Fibroblast of lung (primary cell): ENCODE measurements around the gene CCDC149. TPM values are rescaled to one million over a fixed set of nuclear protein-coding genes. Genes with fewer than 3 reads are reported as not detected.

Source experiments
- DNase-seq, 2 donors: peaks; one replicate each; pipeline versions ENCODE4 v3.0.0 to v3.0.0-alpha.2; 2010; ENCODE audit warnings: low read depth in 2 of 2
- H2AFZ ChIP-seq: 2 replicates; pipeline ENCODE4 v1.5.1; 2012; ENCODE audit warnings: low read length, control low read depth, inconsistent platforms
- H3K27ac ChIP-seq: 2 replicates; pipeline ENCODE4 v1.5.1; 2011; ENCODE audit warnings: low read length, control low read depth; ENCODE audit not compliant: insufficient read depth
- H3K27me3 ChIP-seq: 2 replicates; pipeline ENCODE4 v1.5.1; 2011; ENCODE audit warnings: mild to moderate bottlenecking, low read length; ENCODE audit not compliant: control insufficient read depth, insufficient read depth
- H3K36me3 ChIP-seq: 2 replicates; pipeline ENCODE4 v1.5.1; 2011; ENCODE audit warnings: low read length; ENCODE audit not compliant: control insufficient read depth, insufficient read depth
- H3K4me1 ChIP-seq: 2 replicates; pipeline ENCODE4 v1.5.1; 2011; ENCODE audit warnings: low read length; ENCODE audit not compliant: control insufficient read depth, insufficient read depth; ENCODE audit errors: extremely low read depth
- H3K4me2 ChIP-seq: 2 replicates; pipeline ENCODE4 v1.5.1; 2011; ENCODE audit warnings: low read length, control low read depth; ENCODE audit not compliant: insufficient read depth; ENCODE audit errors: extremely low read depth
- H3K4me3 ChIP-seq, 4 experiments: fragments of 200-600 bp in 1 of 4; sonication (generic) in 1 of 4; replicated peaks in 1 of 4; 2 replicates each; pipeline ENCODE4 v1.5.1; 2011 to 2016; ENCODE audit warnings: low read length in 4 of 4, low read depth in 3 of 4, mild to moderate bottlenecking in 3 of 4, control low read depth in 2 of 4, inconsistent platforms in 1 of 4, mixed read lengths in 1 of 4; ENCODE audit not compliant: insufficient read depth in 1 of 4; ENCODE audit errors: control extremely low read depth in 1 of 4
- H3K79me2 ChIP-seq: 2 replicates; pipeline ENCODE4 v1.5.1; 2012; ENCODE audit warnings: mild to moderate bottlenecking, low read length, inconsistent platforms; ENCODE audit not compliant: control insufficient read depth, insufficient read depth
- H3K9ac ChIP-seq: 2 replicates; pipeline ENCODE4 v1.5.1; 2011; ENCODE audit warnings: mild to moderate bottlenecking, low read length, control low read depth; ENCODE audit not compliant: insufficient read depth
- H3K9me3 ChIP-seq: 2 replicates; pipeline ENCODE4 v1.5.1; 2012; ENCODE audit warnings: low read depth, low read length; ENCODE audit not compliant: control insufficient read depth, insufficient read depth
- H4K20me1 ChIP-seq: 2 replicates; pipeline ENCODE4 v1.5.1; 2011; ENCODE audit warnings: low read length; ENCODE audit not compliant: control insufficient read depth, insufficient read depth; ENCODE audit errors: extremely low read depth
- EZH2 ChIP-seq: IDR thresholded peaks from 2 replicates; pipeline ENCODE4 v1.5.1; 2012; ENCODE audit warnings: low read length, control low read depth, mild to moderate bottlenecking; ENCODE audit errors: missing control alignments
- polyA plus RNA-seq, 2 donors: library from polyadenylated mRNA; depleted of rRNA in 1 of 2; stranded (reverse) in 1 of 2; unstranded in 1 of 2; fragments of >200 nt; gene quantifications; 2 replicates each; pipeline ENCODE4 v1.2.1, GENCODE V29; 2011 to 2012; ENCODE audit warnings: missing spikeins in 1 of 2
- total RNA-seq: library from RNA; depleted of rRNA; stranded (reverse); fragments of >200 nt; gene quantifications from 2 replicates; pipeline ENCODE4 v1.2.1, GENCODE V29; 2014
- TF ChIP-seq, protein P1 (sequence below), 2 donors: IDR thresholded peaks in 1 of 2; conservative IDR thresholded peaks in 1 of 2; 1 replicate in 1 of 2; 2 replicates in 1 of 2; pipeline ENCODE4 v1.5.1; 2011 to 2012; ENCODE audit warnings: low read length in 2 of 2, control low read depth in 1 of 2, inconsistent platforms in 1 of 2, low read depth in 1 of 2, mild to moderate bottlenecking in 1 of 2

Gene CCDC149
- total and polyA plus RNA-seq, 2 donors (not counting 1 experiment from before 2014, with no cell fraction given): 13.9 to 14.6 TPM

GRCh38 chr4:24922416-24922815 is 9.6 kb upstream of the CCDC149 start:
- Histone ChIP-seq H3K79me2 (no peaks in the 10 kb centered on the region), H3K9ac (no peak overlapping the region), H3K36me3 (no peaks in the 10 kb centered on the region), H3K27me3 (no peaks in the 10 kb centered on the region), H3K4me3 (no peak overlapping the region), H3K9me3 (no peaks in the 10 kb centered on the region), H4K20me1 (no peaks in the 10 kb centered on the region), H3K4me2 (no peak overlapping the region), H3K4me1 (peaks cover 11% of the 10 kb centered on the region), H2AFZ (no peak overlapping the region), H3K27ac (no peak overlapping the region)
- TF ChIP-seq, protein P1, sequence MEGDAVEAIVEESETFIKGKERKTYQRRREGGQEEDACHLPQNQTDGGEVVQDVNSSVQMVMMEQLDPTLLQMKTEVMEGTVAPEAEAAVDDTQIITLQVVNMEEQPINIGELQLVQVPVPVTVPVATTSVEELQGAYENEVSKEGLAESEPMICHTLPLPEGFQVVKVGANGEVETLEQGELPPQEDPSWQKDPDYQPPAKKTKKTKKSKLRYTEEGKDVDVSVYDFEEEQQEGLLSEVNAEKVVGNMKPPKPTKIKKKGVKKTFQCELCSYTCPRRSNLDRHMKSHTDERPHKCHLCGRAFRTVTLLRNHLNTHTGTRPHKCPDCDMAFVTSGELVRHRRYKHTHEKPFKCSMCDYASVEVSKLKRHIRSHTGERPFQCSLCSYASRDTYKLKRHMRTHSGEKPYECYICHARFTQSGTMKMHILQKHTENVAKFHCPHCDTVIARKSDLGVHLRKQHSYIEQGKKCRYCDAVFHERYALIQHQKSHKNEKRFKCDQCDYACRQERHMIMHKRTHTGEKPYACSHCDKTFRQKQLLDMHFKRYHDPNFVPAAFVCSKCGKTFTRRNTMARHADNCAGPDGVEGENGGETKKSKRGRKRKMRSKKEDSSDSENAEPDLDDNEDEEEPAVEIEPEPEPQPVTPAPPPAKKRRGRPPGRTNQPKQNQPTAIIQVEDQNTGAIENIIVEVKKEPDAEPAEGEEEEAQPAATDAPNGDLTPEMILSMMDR (conservative IDR thresholded peaks at IDR 0.05 in 1 of 2, IDR thresholded peaks at IDR 0.05 in 1 of 2; ENCODE audit: low read depth in 1 of 2, low read length in 2 of 2): no peak
- no peak for TF ChIP-seq EZH2
- DNase-seq: peak in 1 of 2 donors; percentile 66

DNA sequence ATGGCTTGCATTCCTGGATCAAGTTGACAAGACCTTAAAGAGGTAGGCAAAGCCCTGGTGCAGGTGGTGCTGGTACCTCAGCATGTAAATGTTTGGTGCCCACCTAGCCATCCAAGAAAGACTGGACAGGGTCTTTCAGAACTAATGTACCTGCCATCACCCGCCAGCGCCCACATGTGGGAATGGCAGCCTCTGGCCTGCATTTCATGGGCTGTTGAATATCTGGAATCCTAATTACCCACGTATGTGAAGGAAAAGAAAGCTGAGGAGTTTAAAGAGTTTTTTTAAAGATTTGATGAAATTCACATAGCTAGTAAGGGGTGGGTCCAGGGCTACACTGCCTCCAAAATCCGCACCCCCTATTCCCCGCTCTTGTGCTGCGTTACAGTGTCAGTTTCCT is 8.6 kb upstream of the CCDC149 start:
- no peaks in the 10 kb centered on the region for H3K27me3 ChIP-seq
- no peak for TF ChIP-seq EZH2
- TF ChIP-seq, protein P1 (conservative IDR thresholded peaks at IDR 0.05 in 1 of 2, IDR thresholded peaks at IDR 0.05 in 1 of 2; ENCODE audit: low read depth in 1 of 2, low read length in 2 of 2): no peak
- H2AFZ ChIP-seq: no peak overlapping the region
- no peak overlapping the region for H3K4me2 ChIP-seq
- no peak overlapping the region for H3K4me3 ChIP-seq
- no peak overlapping the region for H3K9ac ChIP-seq
- no peaks in the 10 kb centered on the region for H4K20me1 ChIP-seq
- no peaks in the 10 kb centered on the region for H3K79me2 ChIP-seq
- no peak for DNase-seq
- H3K27ac ChIP-seq: no peak overlapping the region
- no peaks in the 10 kb centered on the region for H3K9me3 ChIP-seq
- H3K36me3 ChIP-seq: no peaks in the 10 kb centered on the region
- H3K4me1 ChIP-seq: peaks cover 11% of the 10 kb centered on the region

- no peak for DNase-seq
- H3K4me1 ChIP-seq: peaks cover 9% of the 10 kb centered on the region
- H3K9ac ChIP-seq: no peak overlapping the region
- no peaks in the 10 kb centered on the region for H3K36me3 ChIP-seq
- no peak overlapping the region for H3K4me2 ChIP-seq
- H3K4me3 ChIP-seq: no peak overlapping the region
- no peaks in the 10 kb centered on the region for H3K9me3 ChIP-seq
- no peaks in the 10 kb centered on the region for H4K20me1 ChIP-seq
- H2AFZ ChIP-seq: no peak overlapping the region
- TF ChIP-seq, protein P1 (conservative IDR thresholded peaks at IDR 0.05 in 1 of 2, IDR thresholded peaks at IDR 0.05 in 1 of 2; ENCODE audit: low read depth in 1 of 2, low read length in 2 of 2): no peak
- no peak for TF ChIP-seq EZH2
- H3K79me2 ChIP-seq: no peaks in the 10 kb centered on the region
- H3K27ac ChIP-seq: no peak overlapping the region
- H3K27me3 ChIP-seq: no peaks in the 10 kb centered on the region
Measured at GRCh38 chr4:24920008-24920407, 7.2 kb upstream of the CCDC149 start.
